ENCODE data around the gene SALL3.

DNA sequence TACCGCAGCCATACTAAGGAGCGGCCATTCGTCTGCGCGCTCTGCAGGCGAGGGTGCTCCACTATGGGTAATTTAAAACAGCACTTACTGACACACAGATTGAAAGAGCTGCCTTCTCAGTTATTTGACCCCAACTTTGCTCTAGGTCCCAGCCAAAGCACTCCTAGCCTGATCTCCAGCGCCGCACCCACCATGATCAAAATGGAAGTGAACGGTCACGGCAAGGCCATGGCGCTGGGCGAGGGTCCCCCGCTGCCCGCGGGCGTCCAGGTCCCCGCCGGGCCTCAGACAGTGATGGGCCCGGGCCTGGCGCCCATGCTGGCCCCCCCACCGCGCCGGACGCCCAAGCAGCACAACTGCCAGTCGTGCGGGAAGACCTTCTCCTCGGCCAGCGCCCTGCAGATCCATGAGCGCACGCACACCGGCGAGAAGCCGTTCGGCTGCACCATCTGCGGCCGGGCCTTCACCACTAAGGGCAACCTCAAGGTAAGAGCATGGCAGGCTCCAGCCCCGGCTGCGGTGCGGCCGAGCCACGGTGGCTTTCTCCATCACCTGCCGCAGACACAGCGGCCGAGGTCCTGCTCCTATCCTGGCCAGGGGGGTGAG lies 15.5 kb downstream of the SALL3 start:
- TF ChIP-seq GATA2 (IDR thresholded peaks at IDR 0.05; ENCODE audit: low read depth, low read length) = no peak
- TF ChIP-seq GATA3 (IDR thresholded peaks at IDR 0.05; ENCODE audit: low read depth, low read length) = no peak

Data from SH-SY5Y (cell line).